ENCODE results near the gene PARD3B.

The PARD3B gene

GRCh38 chr2:205069928-205070327 is 524.7 kb downstream of the PARD3B start:
- H3K4me3 ChIP-seq (ENCODE audit: insufficient read length, low read depth), result no peak overlapping the region
- TF ChIP-seq SUZ12 (IDR thresholded peaks at IDR 0.05; ENCODE audit: extremely low read depth, insufficient read depth, insufficient read length), result no peak
- TF ChIP-seq ZNF274 (IDR thresholded peaks at IDR 0.05; ENCODE audit: low read depth, low read length), result no peak
- no peak for TF ChIP-seq YY1 (IDR thresholded peaks at IDR 0.05; ENCODE audit: insufficient read depth, insufficient read length)
- no peaks in the 10 kb centered on the region for H3K4me1 ChIP-seq (ENCODE audit: insufficient read depth, insufficient read length)
- H3K9ac ChIP-seq (ENCODE audit: insufficient read length, low read depth), result no peak overlapping the region
- DNase-seq (ENCODE audit: low read depth, low spot score), result no peak
- no peaks in the 10 kb centered on the region for H3K9me3 ChIP-seq (ENCODE audit: insufficient read depth, low read length)
- H3K36me3 ChIP-seq (ENCODE audit: insufficient read depth, insufficient read length, low read length), result no peaks in the 10 kb centered on the region
- no peaks in the 10 kb centered on the region for H3K27me3 ChIP-seq (ENCODE audit: insufficient read depth, insufficient read length)

GRCh38 chr2:205070889-205071288 is 525.6 kb downstream of the PARD3B start:
- Histone ChIP-seq H3K27me3 (ENCODE audit: insufficient read depth, insufficient read length) (no peaks in the 10 kb centered on the region), H3K4me1 (ENCODE audit: insufficient read depth, insufficient read length) (no peaks in the 10 kb centered on the region), H3K36me3 (ENCODE audit: insufficient read depth, insufficient read length, low read length) (no peaks in the 10 kb centered on the region), H3K9ac (ENCODE audit: insufficient read length, low read depth) (no peak overlapping the region), H3K4me3 (ENCODE audit: insufficient read length, low read depth) (no peak overlapping the region), H3K9me3 (ENCODE audit: insufficient read depth, low read length) (no peaks in the 10 kb centered on the region)
- TF ChIP-seq SUZ12 (IDR thresholded peaks at IDR 0.05; ENCODE audit: extremely low read depth, insufficient read depth, insufficient read length), result no peak
- no peak for DNase-seq (ENCODE audit: low read depth, low spot score)

GRCh38 chr2:205073433-205074020 is 528.3 kb downstream of the PARD3B start:
- H3K36me3 ChIP-seq (ENCODE audit: insufficient read depth, insufficient read length, low read length), result no peaks in the 10 kb centered on the region
- no peak overlapping the region for H3K4me3 ChIP-seq (ENCODE audit: insufficient read length, low read depth)
- no peak for TF ChIP-seq YY1 (IDR thresholded peaks at IDR 0.05; ENCODE audit: insufficient read depth, insufficient read length)
- no peak for TF ChIP-seq ZNF274 (IDR thresholded peaks at IDR 0.05; ENCODE audit: low read depth, low read length)
- TF ChIP-seq SUZ12 (IDR thresholded peaks at IDR 0.05; ENCODE audit: extremely low read depth, insufficient read depth, insufficient read length), result no peak
- no peak for DNase-seq (ENCODE audit: low read depth, low spot score)
- H3K27me3 ChIP-seq (ENCODE audit: insufficient read depth, insufficient read length), result no peaks in the 10 kb centered on the region
- H3K9ac ChIP-seq (ENCODE audit: insufficient read length, low read depth), result no peak overlapping the region
- no peaks in the 10 kb centered on the region for H3K4me1 ChIP-seq (ENCODE audit: insufficient read depth, insufficient read length)
- no peaks in the 10 kb centered on the region for H3K9me3 ChIP-seq (ENCODE audit: insufficient read depth, low read length)

- H3K27me3 ChIP-seq (ENCODE audit: insufficient read depth, insufficient read length), result no peaks in the 10 kb centered on the region
- DNase-seq (ENCODE audit: low read depth, low spot score), result no peak
- no peaks in the 10 kb centered on the region for H3K4me1 ChIP-seq (ENCODE audit: insufficient read depth, insufficient read length)
- H3K9ac ChIP-seq (ENCODE audit: insufficient read length, low read depth), result no peak overlapping the region
- H3K36me3 ChIP-seq (ENCODE audit: insufficient read depth, insufficient read length, low read length), result no peaks in the 10 kb centered on the region
- TF ChIP-seq YY1 (IDR thresholded peaks at IDR 0.05; ENCODE audit: insufficient read depth, insufficient read length), result no peak
- no peak for TF ChIP-seq SUZ12 (IDR thresholded peaks at IDR 0.05; ENCODE audit: extremely low read depth, insufficient read depth, insufficient read length)
- TF ChIP-seq ZNF274 (IDR thresholded peaks at IDR 0.05; ENCODE audit: low read depth, low read length), result no peak
- H3K4me3 ChIP-seq (ENCODE audit: insufficient read length, low read depth), result no peak overlapping the region
- H3K9me3 ChIP-seq (ENCODE audit: insufficient read depth, low read length), result no peaks in the 10 kb centered on the region
These were observed 531.1 kb downstream of the PARD3B start for GRCh38 chr2:205076405-205076804.

GRCh38 chr2:205077159-205077558 is 531.9 kb downstream of the PARD3B start:
- H3K9me3 ChIP-seq (ENCODE audit: insufficient read depth, low read length), result no peaks in the 10 kb centered on the region
- no peaks in the 10 kb centered on the region for H3K27me3 ChIP-seq (ENCODE audit: insufficient read depth, insufficient read length)
- H3K4me3 ChIP-seq (ENCODE audit: insufficient read length, low read depth), result no peak overlapping the region
- TF ChIP-seq SUZ12 (IDR thresholded peaks at IDR 0.05; ENCODE audit: extremely low read depth, insufficient read depth, insufficient read length) (no peak), YY1 (IDR thresholded peaks at IDR 0.05; ENCODE audit: insufficient read depth, insufficient read length) (no peak), ZNF274 (IDR thresholded peaks at IDR 0.05; ENCODE audit: low read depth, low read length) (no peak)
- H3K4me1 ChIP-seq (ENCODE audit: insufficient read depth, insufficient read length), result no peaks in the 10 kb centered on the region
- no peaks in the 10 kb centered on the region for H3K36me3 ChIP-seq (ENCODE audit: insufficient read depth, insufficient read length, low read length)
- no peak overlapping the region for H3K9ac ChIP-seq (ENCODE audit: insufficient read length, low read depth)
- no peak for DNase-seq (ENCODE audit: low read depth, low spot score)

- Histone ChIP-seq H3K9ac (ENCODE audit: insufficient read length, low read depth) (no peak overlapping the region), H3K36me3 (ENCODE audit: insufficient read depth, insufficient read length, low read length) (no peaks in the 10 kb centered on the region), H3K27me3 (ENCODE audit: insufficient read depth, insufficient read length) (no peaks in the 10 kb centered on the region), H3K4me1 (ENCODE audit: insufficient read depth, insufficient read length) (no peaks in the 10 kb centered on the region), H3K4me3 (ENCODE audit: insufficient read length, low read depth) (no peak overlapping the region), H3K9me3 (ENCODE audit: insufficient read depth, low read length) (no peaks in the 10 kb centered on the region)
- no peak for DNase-seq (ENCODE audit: low read depth, low spot score)
- TF ChIP-seq YY1 (IDR thresholded peaks at IDR 0.05; ENCODE audit: insufficient read depth, insufficient read length), result no peak
- TF ChIP-seq SUZ12 (IDR thresholded peaks at IDR 0.05; ENCODE audit: extremely low read depth, insufficient read depth, insufficient read length), result no peak
- no peak for TF ChIP-seq ZNF274 (IDR thresholded peaks at IDR 0.05; ENCODE audit: low read depth, low read length)
These were observed 533.5 kb downstream of the PARD3B start for GRCh38 chr2:205078762-205079161.

- Histone ChIP-seq H3K9ac (ENCODE audit: insufficient read length, low read depth) (no peak overlapping the region), H3K27me3 (ENCODE audit: insufficient read depth, insufficient read length) (no peaks in the 10 kb centered on the region), H3K9me3 (ENCODE audit: insufficient read depth, low read length) (no peaks in the 10 kb centered on the region), H3K36me3 (ENCODE audit: insufficient read depth, insufficient read length, low read length) (no peaks in the 10 kb centered on the region), H3K4me3 (ENCODE audit: insufficient read length, low read depth) (no peak overlapping the region), H3K4me1 (ENCODE audit: insufficient read depth, insufficient read length) (no peaks in the 10 kb centered on the region)
- DNase-seq (ENCODE audit: low read depth, low spot score), result no peak
- TF ChIP-seq ZNF274 (IDR thresholded peaks at IDR 0.05; ENCODE audit: low read depth, low read length) (no peak), YY1 (IDR thresholded peaks at IDR 0.05; ENCODE audit: insufficient read depth, insufficient read length) (no peak), SUZ12 (IDR thresholded peaks at IDR 0.05; ENCODE audit: extremely low read depth, insufficient read depth, insufficient read length) (no peak)
These were observed 533.9 kb downstream of the PARD3B start for GRCh38 chr2:205079173-205079572.

Data from NT2/D1 (cell line).